Measurements from ENCODE around the gene OR10G8.

The OR10G8 gene

DNA sequence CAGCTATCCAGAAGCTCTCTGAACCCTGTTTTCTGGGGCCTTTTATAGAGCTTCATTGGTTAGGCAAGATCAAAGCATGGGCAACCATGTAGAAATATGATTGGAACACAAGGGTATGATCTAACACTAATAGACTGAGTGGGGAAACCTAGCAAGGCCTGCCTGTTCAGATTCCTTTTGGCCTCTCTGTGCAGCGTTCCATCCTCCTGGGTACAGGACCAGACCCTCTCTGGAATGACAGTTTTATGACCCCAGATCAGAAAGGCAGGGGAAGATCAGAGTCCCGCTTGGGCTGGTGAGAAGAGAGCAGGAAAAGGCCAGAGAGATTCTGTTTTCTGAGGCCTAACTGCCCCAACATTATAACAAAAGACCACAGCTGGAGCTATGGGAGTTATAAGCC, 52.0 kb downstream of the OR10G8 start:
- DNase-seq, result no peak

DNA sequence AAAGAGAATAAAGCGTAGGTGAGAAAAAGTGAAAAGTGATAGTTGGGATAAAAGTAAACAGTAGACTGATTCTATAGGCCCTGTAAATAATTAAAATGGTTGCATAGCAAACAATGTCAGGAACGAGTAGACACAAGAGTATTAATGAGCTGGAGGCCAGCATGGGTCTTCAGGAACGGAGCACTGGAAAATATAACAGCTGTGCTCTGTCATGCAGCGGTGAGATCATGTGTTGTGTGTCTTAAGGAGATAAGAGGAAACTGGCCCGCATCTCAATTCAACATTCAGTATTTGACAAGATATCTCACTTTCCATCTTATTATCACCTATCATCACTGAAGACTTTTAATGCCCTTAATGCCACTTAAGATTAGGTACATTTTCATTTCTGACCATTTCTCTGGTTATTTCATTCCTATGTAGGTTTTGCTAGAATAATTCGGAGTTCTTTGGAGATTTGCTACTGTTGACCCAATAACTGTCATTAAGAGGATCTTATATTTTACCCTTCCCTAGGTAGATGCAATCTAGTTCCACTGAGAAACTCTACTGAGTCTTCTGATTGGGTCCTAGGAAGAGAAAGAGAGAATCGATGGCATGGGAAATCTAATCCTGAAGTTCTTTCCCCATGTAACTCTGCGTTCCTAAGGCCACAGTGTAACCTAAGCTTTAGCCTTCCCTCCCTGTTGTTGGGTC, 53.2 kb downstream of the OR10G8 start:
- no peak for DNase-seq

Data from stimulated activated CD8-positive, alpha-beta memory T cell treated with anti-CD3 and anti-CD28 coated beads, Interleukin-4, amount 100 ng/mL, for 48 hours (primary cell).